Activated B cell treated with CpG ODN at 0.5 μM for 24 hours (primary cell): ENCODE measurements around the gene KRTAP10-5. TPM values are rescaled to one million over a fixed set of nuclear protein-coding genes. Genes with fewer than 3 reads are reported as not detected.
"Not testable (repeated sequence)": the region's sequence is repeated elsewhere in the genome, so short reads cannot be mapped to it uniquely, and the experiment has no call there.

Source experiments
- ATAC-seq: fragments of 200-7000 bp; cut with Tn5 transposase; one replicate; pipeline ENCODE4 v1.10.0; 2021; ENCODE audit warnings: low read depth, mild to moderate bottlenecking, moderate library complexity
- CTCF ChIA-PET: fragments of 350-600 bp; sonication (Branson Sonifier 250); formaldehyde crosslinking; loops from one replicate; lab custom pipeline; 2021; ENCODE audit warnings: antibody characterized with exemption; lab: Charles Lee
- POLR2A ChIA-PET: fragments of 350-600 bp; sonication (Branson Sonifier 250); formaldehyde crosslinking; loops from one replicate; lab custom pipeline; 2021; ENCODE audit warnings: antibody characterized with exemption; lab: Charles Lee
- DNase-seq: peaks from one replicate; pipeline ENCODE4 v3.0.0; 2022
- H3K27ac Mint-ChIP-seq: one replicate; pipeline ENCODE4 v1.8.0; 2020; ENCODE audit warnings: mixed read lengths
- H3K27me3 Mint-ChIP-seq: one replicate; pipeline ENCODE4 v1.8.0; 2021; ENCODE audit warnings: mixed read lengths
- H3K36me3 Mint-ChIP-seq: one replicate; pipeline ENCODE4 v1.8.0; 2021; ENCODE audit warnings: low read depth, mixed read lengths
- H3K4me1 Mint-ChIP-seq: one replicate; pipeline ENCODE4 v1.8.0; 2021; ENCODE audit warnings: mixed read lengths
- H3K4me3 Mint-ChIP-seq: one replicate; pipeline ENCODE4 v1.8.0; 2020; ENCODE audit warnings: mild to moderate bottlenecking, mixed read lengths
- H3K9me3 Mint-ChIP-seq: one replicate; pipeline ENCODE4 v1.8.0; 2020; ENCODE audit warnings: mixed read lengths
- intact Hi-C: fragments of 100-400 bp; cut with micrococcal nuclease; formaldehyde crosslinking; loops from one replicate; pipeline ENCODE4 v1.15.1; 2024
- total RNA-seq: library from RNA; stranded (reverse); gene quantifications from 2 replicates; pipeline ENCODE4 v1.2.3, GENCODE V29; 2022
- TF ChIP-seq, protein P1 (sequence below): fragments of 200-600 bp; IDR thresholded peaks from one replicate; pipeline ENCODE4 v1.8.0; 2022; ENCODE audit warnings: antibody characterized with exemption, mild to moderate bottlenecking

The KRTAP10-5 gene
- total RNA-seq, 1 donor from 2014 or later = not detected

GRCh38 chr21:44601596-44602462 is 21.4 kb upstream of the KRTAP10-5 start:
- no peak for DNase-seq
- intact Hi-C loops = no loop called here
- no peak for ATAC-seq
- Mint-ChIP-seq H3K27ac (no peak overlapping the region), H3K27me3 (peaks cover 30% of the 10 kb centered on the region), H3K4me1 (no peaks in the 10 kb centered on the region), H3K36me3 (no peaks in the 10 kb centered on the region), H3K9me3 (peaks cover 15% of the 10 kb centered on the region), H3K4me3 (no peak overlapping the region)
- TF ChIP-seq, protein P1, sequence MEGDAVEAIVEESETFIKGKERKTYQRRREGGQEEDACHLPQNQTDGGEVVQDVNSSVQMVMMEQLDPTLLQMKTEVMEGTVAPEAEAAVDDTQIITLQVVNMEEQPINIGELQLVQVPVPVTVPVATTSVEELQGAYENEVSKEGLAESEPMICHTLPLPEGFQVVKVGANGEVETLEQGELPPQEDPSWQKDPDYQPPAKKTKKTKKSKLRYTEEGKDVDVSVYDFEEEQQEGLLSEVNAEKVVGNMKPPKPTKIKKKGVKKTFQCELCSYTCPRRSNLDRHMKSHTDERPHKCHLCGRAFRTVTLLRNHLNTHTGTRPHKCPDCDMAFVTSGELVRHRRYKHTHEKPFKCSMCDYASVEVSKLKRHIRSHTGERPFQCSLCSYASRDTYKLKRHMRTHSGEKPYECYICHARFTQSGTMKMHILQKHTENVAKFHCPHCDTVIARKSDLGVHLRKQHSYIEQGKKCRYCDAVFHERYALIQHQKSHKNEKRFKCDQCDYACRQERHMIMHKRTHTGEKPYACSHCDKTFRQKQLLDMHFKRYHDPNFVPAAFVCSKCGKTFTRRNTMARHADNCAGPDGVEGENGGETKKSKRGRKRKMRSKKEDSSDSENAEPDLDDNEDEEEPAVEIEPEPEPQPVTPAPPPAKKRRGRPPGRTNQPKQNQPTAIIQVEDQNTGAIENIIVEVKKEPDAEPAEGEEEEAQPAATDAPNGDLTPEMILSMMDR = no peak
- CTCF ChIA-PET = no interaction called here
- POLR2A ChIA-PET = no interaction called here

DNA sequence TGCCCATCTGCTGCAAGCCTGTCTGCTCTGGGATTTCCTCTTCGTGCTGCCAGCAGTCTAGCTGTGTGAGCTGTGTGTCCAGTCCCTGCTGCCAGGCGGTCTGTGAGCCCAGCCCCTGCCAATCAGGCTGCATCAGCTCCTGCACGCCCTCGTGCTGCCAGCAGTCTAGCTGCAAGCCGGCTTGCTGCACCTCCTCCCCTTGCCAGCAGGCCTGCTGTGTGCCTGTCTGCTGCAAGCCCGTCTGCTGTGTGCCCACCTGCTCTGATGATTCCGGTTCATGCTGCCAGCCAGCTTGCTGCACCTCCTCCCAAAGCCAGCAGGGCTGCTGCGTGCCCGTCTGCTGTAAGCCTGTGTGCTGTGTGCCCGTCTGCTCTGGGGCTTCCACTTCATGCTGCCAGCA is 20.7 kb upstream of the KRTAP10-5 start:
- intact Hi-C loops, H3K27ac Mint-ChIP-seq, H3K4me3 Mint-ChIP-seq, DNase-seq, ATAC-seq, H3K4me1 Mint-ChIP-seq, H3K36me3 Mint-ChIP-seq, POLR2A ChIA-PET, CTCF ChIA-PET: not testable (repeated sequence)
- H3K27me3 Mint-ChIP-seq = peaks cover 26% of the 10 kb centered on the region
- H3K9me3 Mint-ChIP-seq = peaks cover 12% of the 10 kb centered on the region

DNA sequence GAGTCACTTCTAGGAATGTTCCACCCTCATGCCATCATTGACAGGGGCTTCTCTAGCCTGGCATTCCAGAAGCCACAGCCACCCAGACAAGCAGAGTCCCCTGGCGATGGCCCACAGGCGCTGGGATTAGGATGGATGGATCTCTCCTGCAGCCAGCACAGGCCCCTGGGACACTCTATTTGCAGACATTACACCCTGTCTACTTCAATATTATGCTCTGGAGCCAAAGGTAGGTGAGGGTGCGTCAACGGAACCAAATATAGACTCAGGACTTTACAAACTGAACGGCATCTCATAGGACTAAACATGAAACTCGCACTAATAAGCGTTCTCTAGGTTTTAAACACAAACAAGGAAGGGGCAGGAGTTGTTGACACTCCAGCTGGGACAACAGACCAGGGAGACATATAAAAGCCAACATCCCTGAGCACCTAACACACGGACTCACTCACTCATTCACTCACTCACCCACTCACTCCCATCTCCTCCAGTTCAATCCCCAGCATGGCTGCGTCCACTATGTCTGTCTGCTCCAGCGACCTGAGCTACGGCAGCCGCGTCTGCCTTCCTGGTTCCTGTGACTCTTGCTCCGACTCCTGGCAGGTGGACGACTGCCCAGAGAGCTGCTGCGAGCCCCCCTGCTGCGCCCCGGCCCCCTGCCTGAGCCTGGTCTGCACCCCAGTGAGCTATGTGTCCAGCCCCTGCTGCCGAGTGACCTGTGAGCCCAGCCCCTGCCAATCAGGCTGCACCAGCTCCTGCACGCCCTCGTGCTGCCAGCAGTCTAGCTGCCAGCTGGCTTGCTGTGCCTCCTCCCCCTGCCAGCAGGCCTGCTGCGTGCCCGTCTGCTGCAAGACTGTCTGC is 19.9 kb upstream of the KRTAP10-5 start, which contains the start of gene KRTAP10-7:
Gene KRTAP10-7, plus strand, starts transcription at position 480 of the 861 bp plus-strand sequence. Its CDS starts 25 bp downstream, at position 505.
- H3K4me3 Mint-ChIP-seq, DNase-seq, H3K4me1 Mint-ChIP-seq, intact Hi-C loops, POLR2A ChIA-PET, ATAC-seq, CTCF ChIA-PET, H3K36me3 Mint-ChIP-seq, H3K9me3 Mint-ChIP-seq, H3K27ac Mint-ChIP-seq: not testable (repeated sequence)
- H3K27me3 Mint-ChIP-seq = peaks cover 26% of the 10 kb centered on the region

- Mint-ChIP-seq H3K4me1 (no peaks in the 10 kb centered on the region), H3K9me3 (peaks cover 4% of the 10 kb centered on the region), H3K4me3 (no peak overlapping the region), H3K27me3 (peaks cover 23% of the 10 kb centered on the region), H3K27ac (no peak overlapping the region), H3K36me3 (no peaks in the 10 kb centered on the region)
- DNase-seq (no peak), ATAC-seq (no peak)
- POLR2A ChIA-PET = no interaction called here
- CTCF ChIA-PET = no interaction called here
- intact Hi-C loops = no loop called here
- TF ChIP-seq, protein P1 = no peak
Measured at GRCh38 chr21:44599264-44600029, 19.0 kb upstream of the KRTAP10-5 start.

DNA sequence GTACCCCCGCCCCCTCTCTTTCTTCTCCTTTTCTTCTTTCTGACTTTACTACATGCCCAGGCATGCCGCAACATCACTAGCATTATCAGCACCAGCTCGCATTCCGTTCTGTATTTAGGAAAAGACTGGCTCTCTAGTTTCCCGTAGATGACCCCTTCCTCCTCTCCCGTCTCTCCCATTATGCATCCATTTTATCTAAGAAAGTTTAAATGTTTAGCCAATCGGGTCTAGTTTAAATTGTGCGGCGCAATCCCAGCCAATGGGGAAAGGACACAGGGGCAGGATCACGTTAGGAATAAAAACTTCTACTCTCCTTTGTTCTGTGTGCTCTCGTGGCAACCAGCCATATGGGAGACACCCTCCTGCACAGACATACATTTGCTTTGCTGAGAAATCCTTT is 17.7 kb upstream of the KRTAP10-5 start:
- Mint-ChIP-seq H3K27me3 (peaks cover 19% of the 10 kb centered on the region), H3K9me3 (peaks cover 4% of the 10 kb centered on the region), H3K27ac (no peak overlapping the region), H3K4me3 (no peak overlapping the region), H3K4me1 (no peaks in the 10 kb centered on the region), H3K36me3 (no peaks in the 10 kb centered on the region)
- CTCF ChIA-PET = no interaction called here
- intact Hi-C loops = no loop called here
- no peak for DNase-seq
- no peak for ATAC-seq
- TF ChIP-seq, protein P1 = no peak
- POLR2A ChIA-PET = no interaction called here
